Neutrophil (primary cell): ENCODE data around the gene ULK3.

Experiments used
- H3K27ac ChIP-seq: fragments of 200-600 bp; sonication (generic); 2 replicates; pipeline ENCODE4 v1.5.1; 2016; ENCODE audit warnings: mild to moderate bottlenecking, moderate library complexity
- H3K27me3 ChIP-seq: fragments of 200-600 bp; sonication (generic); 2 replicates; pipeline ENCODE4 v1.6.0; 2016; ENCODE audit warnings: mild to moderate bottlenecking
- H3K36me3 ChIP-seq: fragments of 200-600 bp; sonication (generic); 2 replicates; pipeline ENCODE4 v1.5.1; 2017
- H3K4me1 ChIP-seq, 2 experiments: fragments of 200-600 bp in 1 of 2; sonication (generic) in 1 of 2; 1 replicate in 1 of 2; 2 replicates in 1 of 2; pipeline versions ENCODE4 v1.5.1 to v1.6.1; 2013 to 2016; ENCODE audit warnings: low read depth in 1 of 2, low read length in 1 of 2, mild to moderate bottlenecking in 1 of 2, moderate library complexity in 1 of 2; ENCODE audit not compliant: control insufficient read depth in 1 of 2, insufficient read depth in 1 of 2
- H3K4me3 ChIP-seq, 2 experiments: fragments of 200-600 bp in 1 of 2; sonication (generic) in 1 of 2; 1 replicate in 1 of 2; 2 replicates in 1 of 2; pipeline ENCODE4 v1.5.1; 2013 to 2016; ENCODE audit warnings: low read depth in 1 of 2, low read length in 1 of 2, mild to moderate bottlenecking in 1 of 2, moderate library complexity in 1 of 2
- H3K9me3 ChIP-seq: fragments of 200-600 bp; sonication (generic); 2 replicates; pipeline ENCODE4 v1.5.1; 2016
- CTCF ChIP-seq: fragments of 200-600 bp; sonication (generic); IDR thresholded peaks from 2 replicates; pipeline ENCODE4 v1.5.1; 2016; ENCODE audit warnings: antibody characterized with exemption

ULK3 gene

GRCh38 chr15:74791007-74791406 is 51.9 kb downstream of the ULK3 start:
- peak overlapping the region; percentile 95 to 99 for H3K4me3 ChIP-seq
- peaks cover 5% of the 10 kb centered on the region for H3K36me3 ChIP-seq
- H3K4me1 ChIP-seq: peaks cover 78 to 92% of the 10 kb centered on the region in 2 experiments
- H3K9me3 ChIP-seq: no peaks in the 10 kb centered on the region
- no peak for TF ChIP-seq CTCF
- no peaks in the 10 kb centered on the region for H3K27me3 ChIP-seq
- H3K27ac ChIP-seq: peak overlapping the region; percentile 100

GRCh38 chr15:74790080-74790916 is 52.7 kb downstream of the ULK3 start:
- no peak for TF ChIP-seq CTCF
- Histone ChIP-seq H3K4me3 (peak overlapping the region; percentile 95 to 99), H3K9me3 (no peaks in the 10 kb centered on the region), H3K36me3 (peaks cover 9% of the 10 kb centered on the region), H3K4me1 (peaks cover 85 to 97% of the 10 kb centered on the region in 2 experiments), H3K27me3 (no peaks in the 10 kb centered on the region), H3K27ac (peak overlapping the region; percentile 100)

GRCh38 chr15:74789741-74790079 is 53.2 kb downstream of the ULK3 start:
- TF ChIP-seq CTCF: peak; percentile 2
- peaks cover 10% of the 10 kb centered on the region for H3K36me3 ChIP-seq
- no peaks in the 10 kb centered on the region for H3K9me3 ChIP-seq
- no peaks in the 10 kb centered on the region for H3K27me3 ChIP-seq
- H3K27ac ChIP-seq: peak overlapping the region; percentile 100
- H3K4me3 ChIP-seq: peak overlapping the region; percentile 95 to 99
- peaks cover 91 to 97% of the 10 kb centered on the region in 2 experiments for H3K4me1 ChIP-seq

- no peaks in the 10 kb centered on the region for H3K27me3 ChIP-seq
- H3K9me3 ChIP-seq: no peaks in the 10 kb centered on the region
- H3K4me1 ChIP-seq: peaks cover 96 to 97% of the 10 kb centered on the region in 2 experiments
- peaks cover 12% of the 10 kb centered on the region for H3K36me3 ChIP-seq
- H3K4me3 ChIP-seq: peak overlapping the region; percentile 95 to 99
- H3K27ac ChIP-seq: peak overlapping the region; percentile 100
- TF ChIP-seq CTCF: no peak
These were observed 53.8 kb downstream of the ULK3 start for GRCh38 chr15:74789171-74789631.

- no peaks in the 10 kb centered on the region for H3K9me3 ChIP-seq
- no peak for TF ChIP-seq CTCF
- H3K27ac ChIP-seq: peak overlapping the region; percentile 100
- peaks cover 12% of the 10 kb centered on the region for H3K36me3 ChIP-seq
- H3K4me1 ChIP-seq: peaks cover 100% of the 10 kb centered on the region in 2 experiments
- H3K27me3 ChIP-seq: no peaks in the 10 kb centered on the region
- peak overlapping the region; percentile 95 to 99 for H3K4me3 ChIP-seq
These were observed 54.2 kb downstream of the ULK3 start for GRCh38 chr15:74788683-74789151.
